Bronchial epithelial cell (primary cell): Measurements from ENCODE around the gene RNF148. TPM values are rescaled to one million over a fixed set of nuclear protein-coding genes. Genes with fewer than 3 reads are reported as not detected.
"Not testable (repeated sequence)": the region's sequence is repeated elsewhere in the genome, so short reads cannot be mapped to it uniquely, and the experiment has no call there.

Experiments used
- DNase-seq: peaks from one replicate; pipeline ENCODE4 v3.0.0-alpha.2; 2010; ENCODE audit warnings: low read depth
- FAIRE-seq: peaks from 2 replicates; lab custom pipeline; 2011; peaks lifted over from hg19 to GRCh38; lab: Jason Lieb, UNC
- H3K27me3 ChIP-seq: 2 replicates; pipeline ENCODE4 v1.5.1; 2011; ENCODE audit warnings: low read length; ENCODE audit not compliant: control insufficient read depth, insufficient read depth
- H3K36me3 ChIP-seq: 2 replicates; pipeline ENCODE4 v1.5.1; 2011; ENCODE audit warnings: low read length; ENCODE audit not compliant: control insufficient read depth, insufficient read depth
- H3K4me3 ChIP-seq: 2 replicates; pipeline ENCODE4 v1.5.1; 2011; ENCODE audit warnings: mild to moderate bottlenecking, low read depth, low read length, control low read depth
- CTCF ChIP-seq: IDR thresholded peaks from 2 replicates; pipeline ENCODE4 v1.5.1; 2011; ENCODE audit warnings: mild to moderate bottlenecking, moderate library complexity, low read length, control low read depth, inconsistent platforms; ENCODE audit not compliant: insufficient read depth, severe bottlenecking
- total RNA-seq: library from RNA; depleted of rRNA; stranded (reverse); fragments of >200 nt; gene quantifications from 2 replicates; pipeline ENCODE4 v1.2.1, GENCODE V29; 2014

RNF148 gene
- total RNA-seq, 1 donor from 2014 or later = 0.26 TPM

DNA sequence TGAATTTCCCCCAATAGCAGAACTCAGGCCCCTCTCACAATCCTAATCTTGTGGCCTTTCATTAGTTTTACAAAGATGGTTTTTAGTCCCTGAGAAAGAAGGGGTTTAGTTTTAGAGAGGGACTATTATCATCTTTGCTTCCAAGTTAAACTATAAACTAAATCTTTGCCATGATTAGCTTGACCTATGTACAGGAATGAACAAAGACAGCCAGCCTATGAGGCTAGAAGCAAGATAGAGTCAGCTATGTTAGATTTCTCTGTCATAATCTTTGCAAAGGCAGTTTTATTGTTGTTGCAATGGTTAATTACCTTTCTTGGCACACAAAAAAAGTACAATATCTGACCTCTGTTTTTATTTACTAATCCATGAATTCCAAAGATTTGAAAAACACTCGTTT is 22.9 kb downstream of the RNF148 start:
- no peak for FAIRE-seq
- Histone ChIP-seq H3K4me3 (no peak overlapping the region), H3K27me3 (no peaks in the 10 kb centered on the region), H3K36me3 (no peaks in the 10 kb centered on the region)
- DNase-seq = no peak
- no peak for TF ChIP-seq CTCF

- peak; percentile 71 for DNase-seq
- FAIRE-seq = not testable (repeated sequence)
These were observed 23.4 kb downstream of the RNF148 start for GRCh38 chr7:122679269-122679709.

GRCh38 chr7:122677149-122677548 is 25.6 kb downstream of the RNF148 start:
- Histone ChIP-seq H3K36me3 (no peaks in the 10 kb centered on the region), H3K27me3 (no peaks in the 10 kb centered on the region), H3K4me3 (no peak overlapping the region)
- FAIRE-seq (no peak), DNase-seq (no peak)
- TF ChIP-seq CTCF = no peak

More at GRCh38 chr7:122679269-122679709, 23.4 kb downstream of the RNF148 start:
- not testable (repeated sequence) for H3K4me3 ChIP-seq, H3K27me3 ChIP-seq, H3K36me3 ChIP-seq

DNA sequence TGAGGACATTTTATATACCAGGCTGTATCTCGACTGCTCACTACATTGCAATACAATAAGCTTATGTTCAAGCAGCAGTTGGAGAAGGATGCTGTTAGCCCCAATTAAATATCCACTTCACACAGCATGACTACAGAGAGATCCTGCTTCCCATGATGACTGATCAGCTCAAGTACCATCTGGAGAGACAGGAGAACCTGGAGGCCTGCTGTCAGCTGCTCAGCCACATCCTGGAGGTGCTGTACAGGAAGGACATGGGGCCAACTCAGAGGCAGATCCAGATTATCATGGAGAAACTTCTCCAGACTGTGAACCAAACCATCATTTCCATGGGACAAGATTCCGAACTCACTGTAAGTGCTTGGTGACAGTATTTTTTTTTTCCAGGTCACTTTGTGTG is 26.3 kb downstream of the RNF148 start:
- DNase-seq (no peak), FAIRE-seq (no peak)
- Histone ChIP-seq H3K4me3 (no peak overlapping the region), H3K36me3 (no peaks in the 10 kb centered on the region), H3K27me3 (no peaks in the 10 kb centered on the region)
- no peak for TF ChIP-seq CTCF

- Histone ChIP-seq H3K4me3 (no peak overlapping the region), H3K27me3 (no peaks in the 10 kb centered on the region), H3K36me3 (no peaks in the 10 kb centered on the region)
- TF ChIP-seq CTCF = no peak
- DNase-seq (no peak), FAIRE-seq (no peak)
These were observed 27.1 kb downstream of the RNF148 start for GRCh38 chr7:122675621-122676020.

DNA sequence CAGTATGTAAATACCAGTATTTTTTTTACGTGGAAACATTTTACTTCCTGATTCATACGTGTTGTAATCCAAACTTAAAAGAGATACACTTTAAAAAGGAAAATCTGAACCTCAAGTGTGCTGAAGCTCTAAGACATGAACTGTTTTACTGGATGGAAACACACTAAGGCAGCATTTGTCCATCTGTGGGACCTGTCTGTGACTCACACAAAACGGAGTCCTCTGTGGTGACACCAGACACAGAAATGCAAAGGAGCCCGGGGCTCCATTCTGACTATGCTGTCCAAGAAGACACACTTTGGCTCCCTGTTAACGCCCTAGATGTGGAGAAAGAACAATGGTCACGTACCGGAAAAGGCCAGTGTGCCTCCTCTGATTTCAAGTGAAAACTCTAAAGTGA is 27.7 kb downstream of the RNF148 start:
- DNase-seq = peak; percentile 23
- H3K27me3 ChIP-seq = no peaks in the 10 kb centered on the region
- H3K36me3 ChIP-seq = no peaks in the 10 kb centered on the region
- no peak for FAIRE-seq
- TF ChIP-seq CTCF = no peak
- no peak overlapping the region for H3K4me3 ChIP-seq
